Measurements from ENCODE around the gene LGALS7B. TPM values are rescaled to one million over a fixed set of nuclear protein-coding genes. Genes with fewer than 3 reads are reported as not detected.
"Not testable (repeated sequence)": the region's sequence is repeated elsewhere in the genome, so short reads cannot be mapped to it uniquely, and the experiment has no call there.

Gene LGALS7B
- total RNA-seq, 2 experiments from 2014 or later: not detected

DNA sequence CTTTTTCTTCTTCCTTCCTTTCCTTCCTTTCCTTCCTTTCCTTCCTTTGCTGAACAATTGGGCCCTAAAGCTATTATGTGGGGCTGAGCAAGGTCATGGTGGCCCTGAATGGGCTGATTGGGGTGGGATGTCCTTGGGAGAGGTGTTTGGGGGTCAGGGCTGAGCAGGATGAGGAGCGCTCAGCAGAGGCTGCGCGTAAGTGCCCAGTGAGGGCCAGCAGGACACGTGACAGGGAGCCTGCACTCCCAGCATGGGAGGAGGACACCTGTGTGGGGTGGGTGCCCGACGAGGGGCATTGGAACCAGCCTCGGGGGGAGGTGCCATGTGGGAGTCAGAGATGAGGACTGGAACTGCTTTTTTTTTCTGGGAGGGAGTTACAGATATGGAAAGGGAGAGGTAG is 10.3 kb upstream of the LGALS7B start:
- no peaks in the 10 kb centered on the region for H3K9me3 ChIP-seq (ENCODE audit: control insufficient read depth in 1 of 2, insufficient read depth in 1 of 2, low read length in 2 of 2)
- CTCF ChIA-PET: interaction anchor here (0.6 kb wide), 1 partner anchor 1365 kb away, joined by 4 read pairs; no protein-coding TSS in a partner anchor
- H3K4me1 Mint-ChIP-seq (ENCODE audit: low read depth): no peaks in the 10 kb centered on the region
- no peak overlapping the region for H3K4me3 Mint-ChIP-seq
- no peaks in the 10 kb centered on the region for H3K27me3 Mint-ChIP-seq
- ATAC-seq (ENCODE audit: poor library complexity) (no peak), DNase-seq (no peak)
- H3K4me3 ChIP-seq (ENCODE audit: low read length): no peak overlapping the region
- TF ChIP-seq, protein P1, sequence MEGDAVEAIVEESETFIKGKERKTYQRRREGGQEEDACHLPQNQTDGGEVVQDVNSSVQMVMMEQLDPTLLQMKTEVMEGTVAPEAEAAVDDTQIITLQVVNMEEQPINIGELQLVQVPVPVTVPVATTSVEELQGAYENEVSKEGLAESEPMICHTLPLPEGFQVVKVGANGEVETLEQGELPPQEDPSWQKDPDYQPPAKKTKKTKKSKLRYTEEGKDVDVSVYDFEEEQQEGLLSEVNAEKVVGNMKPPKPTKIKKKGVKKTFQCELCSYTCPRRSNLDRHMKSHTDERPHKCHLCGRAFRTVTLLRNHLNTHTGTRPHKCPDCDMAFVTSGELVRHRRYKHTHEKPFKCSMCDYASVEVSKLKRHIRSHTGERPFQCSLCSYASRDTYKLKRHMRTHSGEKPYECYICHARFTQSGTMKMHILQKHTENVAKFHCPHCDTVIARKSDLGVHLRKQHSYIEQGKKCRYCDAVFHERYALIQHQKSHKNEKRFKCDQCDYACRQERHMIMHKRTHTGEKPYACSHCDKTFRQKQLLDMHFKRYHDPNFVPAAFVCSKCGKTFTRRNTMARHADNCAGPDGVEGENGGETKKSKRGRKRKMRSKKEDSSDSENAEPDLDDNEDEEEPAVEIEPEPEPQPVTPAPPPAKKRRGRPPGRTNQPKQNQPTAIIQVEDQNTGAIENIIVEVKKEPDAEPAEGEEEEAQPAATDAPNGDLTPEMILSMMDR (IDR thresholded peaks at IDR 0.05): no peak
- intact Hi-C loops (cut with DNase I, micrococcal nuclease): no loop called here
- no peaks in the 10 kb centered on the region for H3K27me3 ChIP-seq (ENCODE audit: control insufficient read depth in 1 of 2, insufficient read depth in 2 of 2, low read length in 2 of 2)
- POLR2A ChIA-PET: no interaction called here
- H3K27ac Mint-ChIP-seq: no peak overlapping the region
- no peaks in the 10 kb centered on the region for H3K36me3 Mint-ChIP-seq (ENCODE audit: low read depth)
- no peaks in the 10 kb centered on the region for H3K9me3 Mint-ChIP-seq
- H3K36me3 ChIP-seq (ENCODE audit: insufficient read depth, low read length): no peaks in the 10 kb centered on the region
- H3K27ac ChIP-seq (ENCODE audit: low read depth in 1 of 2, low read length in 2 of 2): no peak overlapping the region
- H3K4me1 ChIP-seq (ENCODE audit: insufficient read depth, low read length): no peaks in the 10 kb centered on the region

DNA sequence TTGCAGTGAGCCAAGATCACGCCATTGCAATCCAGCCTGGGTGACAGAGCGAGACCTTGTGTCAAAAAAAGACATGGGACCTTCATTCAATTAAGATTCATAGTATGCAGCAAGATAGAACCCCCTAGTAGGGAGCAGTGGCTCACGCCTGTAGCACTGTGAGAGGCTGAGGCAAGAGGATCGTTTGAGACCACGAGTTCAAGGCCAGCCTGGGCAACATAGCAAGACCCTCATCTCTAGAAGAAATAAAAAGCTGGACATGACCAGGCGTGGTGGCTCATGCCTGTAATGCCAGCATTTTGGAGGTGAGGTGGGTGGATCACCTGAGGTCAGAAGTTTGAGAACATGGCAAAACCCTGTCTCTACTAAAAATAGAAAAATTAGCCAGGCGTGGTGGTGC is 8.6 kb upstream of the LGALS7B start:
- no peaks in the 10 kb centered on the region for H3K9me3 Mint-ChIP-seq
- Histone ChIP-seq H3K4me3 (ENCODE audit: low read length) (no peak overlapping the region), H3K36me3 (ENCODE audit: insufficient read depth, low read length) (no peaks in the 10 kb centered on the region), H3K27me3 (ENCODE audit: control insufficient read depth in 1 of 2, insufficient read depth in 2 of 2, low read length in 2 of 2) (no peaks in the 10 kb centered on the region), H3K4me1 (ENCODE audit: insufficient read depth, low read length) (no peaks in the 10 kb centered on the region), H3K9me3 (ENCODE audit: control insufficient read depth in 1 of 2, insufficient read depth in 1 of 2, low read length in 2 of 2) (no peaks in the 10 kb centered on the region), H3K27ac (ENCODE audit: low read depth in 1 of 2, low read length in 2 of 2) (no peak overlapping the region)
- no peaks in the 10 kb centered on the region for H3K27me3 Mint-ChIP-seq
- ChIA-PET CTCF (no interaction called here), POLR2A (no interaction called here)
- H3K4me3 Mint-ChIP-seq: no peak overlapping the region
- intact Hi-C loops (cut with DNase I, micrococcal nuclease): no loop called here
- H3K27ac Mint-ChIP-seq: no peak overlapping the region
- H3K4me1 Mint-ChIP-seq (ENCODE audit: low read depth): no peaks in the 10 kb centered on the region
- no peaks in the 10 kb centered on the region for H3K36me3 Mint-ChIP-seq (ENCODE audit: low read depth)
- TF ChIP-seq, protein P1 (IDR thresholded peaks at IDR 0.05): no peak
- no peak for DNase-seq
- no peak for ATAC-seq (ENCODE audit: poor library complexity)

DNA sequence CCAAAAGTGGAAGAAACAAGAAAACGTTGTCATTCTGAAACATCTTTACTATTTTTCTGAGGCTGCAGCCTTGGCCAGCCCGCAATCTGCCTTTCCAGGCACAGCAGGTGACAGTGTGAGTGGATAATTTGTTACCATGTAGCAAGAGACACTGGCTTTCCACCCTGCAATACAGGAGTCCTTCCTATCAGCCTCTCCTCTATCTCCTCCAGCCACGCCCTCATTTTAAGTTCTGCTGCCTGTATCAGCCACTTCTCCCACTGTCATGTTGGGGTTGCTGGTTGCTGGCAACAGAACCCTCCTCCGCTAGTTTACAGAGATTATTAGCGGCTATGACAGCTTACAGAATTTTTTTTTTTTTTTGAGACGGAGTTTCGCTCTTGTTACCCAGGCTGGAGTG is 7.9 kb upstream of the LGALS7B start:
- no peak overlapping the region for H3K4me3 ChIP-seq (ENCODE audit: low read length)
- no peaks in the 10 kb centered on the region for H3K9me3 Mint-ChIP-seq
- CTCF ChIA-PET: no interaction called here
- DNase-seq: no peak
- no peaks in the 10 kb centered on the region for H3K9me3 ChIP-seq (ENCODE audit: control insufficient read depth in 1 of 2, insufficient read depth in 1 of 2, low read length in 2 of 2)
- no peaks in the 10 kb centered on the region for H3K4me1 Mint-ChIP-seq (ENCODE audit: low read depth)
- no peaks in the 10 kb centered on the region for H3K27me3 Mint-ChIP-seq
- no peak for ATAC-seq (ENCODE audit: poor library complexity)
- H3K27ac Mint-ChIP-seq: no peak overlapping the region
- H3K4me1 ChIP-seq (ENCODE audit: insufficient read depth, low read length): no peaks in the 10 kb centered on the region
- no peaks in the 10 kb centered on the region for H3K36me3 Mint-ChIP-seq (ENCODE audit: low read depth)
- TF ChIP-seq, protein P1 (IDR thresholded peaks at IDR 0.05): no peak
- H3K27ac ChIP-seq (ENCODE audit: low read depth in 1 of 2, low read length in 2 of 2): no peak overlapping the region
- POLR2A ChIA-PET: no interaction called here
- intact Hi-C loops (cut with DNase I, micrococcal nuclease): no loop called here
- no peaks in the 10 kb centered on the region for H3K36me3 ChIP-seq (ENCODE audit: insufficient read depth, low read length)
- no peaks in the 10 kb centered on the region for H3K27me3 ChIP-seq (ENCODE audit: control insufficient read depth in 1 of 2, insufficient read depth in 2 of 2, low read length in 2 of 2)
- no peak overlapping the region for H3K4me3 Mint-ChIP-seq

DNA sequence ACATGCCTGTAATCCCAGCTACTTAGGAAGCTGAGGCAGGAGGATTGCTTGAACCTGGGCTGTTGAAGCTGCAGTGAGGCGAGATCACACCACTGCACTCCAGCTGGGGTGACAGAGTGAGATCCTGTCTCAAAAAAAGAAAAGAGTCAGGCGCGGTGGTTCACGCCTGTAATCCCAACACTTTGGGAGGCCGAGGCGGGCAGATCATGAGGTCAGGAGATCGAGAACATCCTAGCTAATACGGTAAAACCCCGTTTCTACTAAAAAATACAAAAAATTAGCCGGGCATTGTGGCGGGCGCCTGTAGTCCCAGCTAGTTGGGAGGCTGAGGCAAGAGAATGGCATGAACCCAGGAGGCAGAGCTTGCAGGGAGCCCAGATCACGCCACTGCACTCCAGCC is 6.8 kb upstream of the LGALS7B start:
- H3K36me3 ChIP-seq (ENCODE audit: insufficient read depth, low read length); ATAC-seq (ENCODE audit: poor library complexity); H3K27ac Mint-ChIP-seq; H3K27ac ChIP-seq (ENCODE audit: low read depth in 1 of 2, low read length in 2 of 2); H3K4me1 Mint-ChIP-seq (ENCODE audit: low read depth); H3K4me3 Mint-ChIP-seq; H3K27me3 Mint-ChIP-seq; H3K9me3 ChIP-seq (ENCODE audit: control insufficient read depth in 1 of 2, insufficient read depth in 1 of 2, low read length in 2 of 2); H3K4me1 ChIP-seq (ENCODE audit: insufficient read depth, low read length); H3K4me3 ChIP-seq (ENCODE audit: low read length); DNase-seq; H3K36me3 Mint-ChIP-seq (ENCODE audit: low read depth); intact Hi-C loops (cut with DNase I, micrococcal nuclease); POLR2A ChIA-PET; H3K27me3 ChIP-seq (ENCODE audit: control insufficient read depth in 1 of 2, insufficient read depth in 2 of 2, low read length in 2 of 2); H3K9me3 Mint-ChIP-seq: not testable (repeated sequence)
- CTCF ChIA-PET: interaction anchor here (0.9 kb wide), 1 partner anchor 13 kb away, joined by 4 read pairs; no protein-coding TSS in a partner anchor
